ENCODE data around the gene PDLIM4.
A peak's percentile ranks its signal among the peaks of the same experiment; 100 is the strongest.

Gene PDLIM4

GRCh38 chr5:132293992-132294727 is 36.7 kb downstream of the PDLIM4 start, which contains the start of gene SLC22A4:
TSS of gene SLC22A4 (plus strand) at chr5:132294394. CDS start at chr5:132294617, 223 bp downstream.
- peak; percentile 90 for DNase-seq
- Mint-ChIP-seq H3K27ac (peak within 1 kb of the TSS; percentile 99), H3K27me3 (ENCODE audit: low read depth, poor library complexity) (peaks cover 34% of the 10 kb centered on the region), H3K36me3 (ENCODE audit: low read depth) (no peaks in the 10 kb centered on the region), H3K4me1 (peaks cover 32% of the 10 kb centered on the region), H3K9me3 (no peaks in the 10 kb centered on the region), H3K4me3 (peak within 1 kb of the TSS; percentile 88)
- TF ChIP-seq CTCF (IDR thresholded peaks at IDR 0.05) = no peak

GRCh38 chr5:132294728-132295504 is 37.4 kb downstream of the PDLIM4 start:
- Mint-ChIP-seq H3K4me1 (peaks cover 32% of the 10 kb centered on the region), H3K27me3 (ENCODE audit: low read depth, poor library complexity) (peaks cover 32% of the 10 kb centered on the region), H3K27ac (no peak overlapping the region), H3K9me3 (no peaks in the 10 kb centered on the region), H3K36me3 (ENCODE audit: low read depth) (no peaks in the 10 kb centered on the region), H3K4me3 (peak overlapping the region; percentile 88)
- TF ChIP-seq CTCF (IDR thresholded peaks at IDR 0.05) = no peak
- DNase-seq = peak; percentile 53

- H3K4me1 Mint-ChIP-seq = peaks cover 32% of the 10 kb centered on the region
- no peak overlapping the region for H3K27ac Mint-ChIP-seq
- H3K27me3 Mint-ChIP-seq (ENCODE audit: low read depth, poor library complexity) = peaks cover 29% of the 10 kb centered on the region
- H3K9me3 Mint-ChIP-seq = no peaks in the 10 kb centered on the region
- H3K36me3 Mint-ChIP-seq (ENCODE audit: low read depth) = no peaks in the 10 kb centered on the region
- no peak for TF ChIP-seq CTCF (IDR thresholded peaks at IDR 0.05)
- H3K4me3 Mint-ChIP-seq = peak overlapping the region; percentile 88
- DNase-seq = no peak
Observed at GRCh38 chr5:132295505-132296411, 38.3 kb downstream of the PDLIM4 start.

GRCh38 chr5:132296412-132297016 is 39.0 kb downstream of the PDLIM4 start:
- no peaks in the 10 kb centered on the region for H3K9me3 Mint-ChIP-seq
- no peak for DNase-seq
- H3K4me1 Mint-ChIP-seq = peaks cover 32% of the 10 kb centered on the region
- no peak overlapping the region for H3K27ac Mint-ChIP-seq
- no peak for TF ChIP-seq CTCF (IDR thresholded peaks at IDR 0.05)
- H3K27me3 Mint-ChIP-seq (ENCODE audit: low read depth, poor library complexity) = peaks cover 29% of the 10 kb centered on the region
- H3K4me3 Mint-ChIP-seq = no peak overlapping the region
- H3K36me3 Mint-ChIP-seq (ENCODE audit: low read depth) = no peaks in the 10 kb centered on the region

GRCh38 chr5:132297211-132297940 is 39.9 kb downstream of the PDLIM4 start:
- no peaks in the 10 kb centered on the region for H3K36me3 Mint-ChIP-seq (ENCODE audit: low read depth)
- no peaks in the 10 kb centered on the region for H3K9me3 Mint-ChIP-seq
- peaks cover 29% of the 10 kb centered on the region for H3K27me3 Mint-ChIP-seq (ENCODE audit: low read depth, poor library complexity)
- TF ChIP-seq CTCF (IDR thresholded peaks at IDR 0.05) = no peak
- no peak overlapping the region for H3K27ac Mint-ChIP-seq
- H3K4me3 Mint-ChIP-seq = no peak overlapping the region
- peaks cover 32% of the 10 kb centered on the region for H3K4me1 Mint-ChIP-seq
- no peak for DNase-seq

All from nephron progenitor cell (in vitro differentiated cells).